ENCODE results near the gene MERTK.

MERTK gene

DNA sequence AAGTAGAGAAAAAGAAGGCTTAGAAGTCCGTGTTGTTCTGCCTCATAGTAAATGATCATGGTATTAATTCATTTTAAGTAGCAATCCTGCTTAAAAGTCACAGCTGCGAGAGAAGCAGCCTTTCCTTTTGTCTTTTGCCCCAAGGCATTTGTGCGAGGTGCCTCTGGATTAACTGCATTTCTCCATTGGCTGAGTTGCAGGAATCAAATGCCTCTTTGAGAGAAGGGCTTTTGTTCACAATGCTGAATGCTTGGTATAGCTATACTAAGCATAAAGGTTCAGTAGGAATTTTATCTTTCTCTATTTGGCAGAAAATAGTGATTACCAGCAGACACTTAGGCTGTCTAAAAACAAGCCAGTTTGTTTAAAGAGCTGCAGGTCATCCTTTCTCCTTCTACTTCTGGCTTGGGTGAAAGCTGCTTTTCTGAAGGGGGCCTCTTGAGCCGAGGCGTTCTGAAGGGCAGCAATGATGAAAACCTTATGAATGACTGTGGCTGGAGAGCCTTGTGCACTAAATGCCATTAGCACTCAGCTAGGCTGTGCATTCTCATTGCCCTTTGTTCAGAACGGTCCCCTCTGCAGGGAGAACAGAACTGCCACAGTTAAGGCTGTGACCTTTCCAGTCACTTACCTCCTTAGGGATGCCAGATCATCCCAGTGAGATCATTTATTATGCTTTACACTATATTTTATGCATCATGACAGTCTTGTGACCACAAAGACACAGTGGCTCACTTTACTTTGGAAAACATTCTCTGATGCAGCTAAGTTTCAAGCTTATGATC, 87.9 kb downstream of the MERTK start:
- H3K4me3 ChIP-seq (ENCODE audit: low read length): no peak overlapping the region
- no peak for TF ChIP-seq ZNF274 (IDR thresholded peaks at IDR 0.05; ENCODE audit: low read depth, low read length)

DNA sequence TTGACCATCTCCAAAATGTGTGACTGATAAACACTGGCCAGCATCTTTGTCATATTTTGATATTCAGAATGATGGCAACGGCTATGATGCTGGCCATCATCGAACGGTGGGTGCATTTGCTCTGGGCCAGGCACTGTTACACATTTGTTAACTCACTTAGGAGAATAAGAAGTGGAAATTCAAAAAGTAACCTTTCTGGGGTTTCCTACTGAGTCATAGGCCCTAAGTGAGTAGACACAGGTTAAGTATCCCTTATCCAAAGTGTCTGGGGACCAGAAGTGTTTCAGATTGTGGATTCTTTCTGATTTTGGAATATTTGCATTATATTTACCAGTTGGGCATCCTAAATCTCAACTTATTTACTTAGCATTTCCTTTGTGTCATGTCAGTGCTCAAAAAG, 92.0 kb downstream of the MERTK start:
- no peak overlapping the region for H3K4me3 ChIP-seq (ENCODE audit: low read length)
- TF ChIP-seq ZNF274 (IDR thresholded peaks at IDR 0.05; ENCODE audit: low read depth, low read length): no peak

- no peak overlapping the region for H3K4me3 ChIP-seq (ENCODE audit: low read length)
- no peak for TF ChIP-seq ZNF274 (IDR thresholded peaks at IDR 0.05; ENCODE audit: low read depth, low read length)
Measured at GRCh38 chr2:111990856-111991255, 92.4 kb downstream of the MERTK start.

GRCh38 chr2:111994042-111994441, 95.6 kb downstream of the MERTK start:
- H3K4me3 ChIP-seq (ENCODE audit: low read length): no peak overlapping the region
- no peak for TF ChIP-seq ZNF274 (IDR thresholded peaks at IDR 0.05; ENCODE audit: low read depth, low read length)

DNA sequence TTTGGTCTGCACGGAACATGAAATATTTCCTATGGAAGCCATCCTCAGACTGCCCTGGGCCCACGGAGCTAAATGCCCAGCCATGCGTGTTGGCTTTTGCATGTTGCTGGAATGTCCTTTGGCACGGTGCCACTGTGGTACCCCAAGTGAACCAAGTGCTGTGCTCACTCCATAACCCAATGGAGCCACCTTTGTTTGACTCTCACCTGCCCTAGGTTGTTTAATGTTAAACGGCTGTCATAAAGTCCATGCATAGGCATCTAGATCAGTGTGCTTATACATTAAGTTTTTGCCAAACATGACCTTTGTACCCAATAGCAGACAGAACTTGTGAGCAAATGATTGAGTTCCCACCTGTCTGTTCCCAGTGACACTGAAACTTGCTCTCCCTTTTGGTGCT, 96.7 kb downstream of the MERTK start:
- TF ChIP-seq ZNF274 (IDR thresholded peaks at IDR 0.05; ENCODE audit: low read depth, low read length): no peak
- H3K4me3 ChIP-seq (ENCODE audit: low read length): no peak overlapping the region

GRCh38 chr2:111999809-112000208, 101.4 kb downstream of the MERTK start:
- TF ChIP-seq ZNF274 (IDR thresholded peaks at IDR 0.05; ENCODE audit: low read depth, low read length): no peak
- no peak overlapping the region for H3K4me3 ChIP-seq (ENCODE audit: low read length)

- TF ChIP-seq ZNF274 (IDR thresholded peaks at IDR 0.05; ENCODE audit: low read depth, low read length): no peak
Measured at GRCh38 chr2:112000399-112001135, 102.2 kb downstream of the MERTK start.

GRCh38 chr2:112001136-112001715, 102.8 kb downstream of the MERTK start:
- H3K4me3 ChIP-seq (ENCODE audit: low read length): no peak overlapping the region
- TF ChIP-seq ZNF274 (IDR thresholded peaks at IDR 0.05; ENCODE audit: low read depth, low read length): no peak

More at GRCh38 chr2:112000399-112001135, 102.2 kb downstream of the MERTK start:
- H3K4me3 ChIP-seq (ENCODE audit: low read length): no peak overlapping the region

- TF ChIP-seq ZNF274 (IDR thresholded peaks at IDR 0.05; ENCODE audit: low read depth, low read length): no peak
- no peak overlapping the region for H3K4me3 ChIP-seq (ENCODE audit: low read length)
Measured at GRCh38 chr2:112001942-112002341, 103.5 kb downstream of the MERTK start.

- no peak for TF ChIP-seq ZNF274 (IDR thresholded peaks at IDR 0.05; ENCODE audit: low read depth, low read length)
- no peak overlapping the region for H3K4me3 ChIP-seq (ENCODE audit: low read length)
Measured at GRCh38 chr2:112003576-112004252, 105.3 kb downstream of the MERTK start.

- TF ChIP-seq ZNF274 (IDR thresholded peaks at IDR 0.05; ENCODE audit: low read depth, low read length): no peak
- H3K4me3 ChIP-seq (ENCODE audit: low read length): no peak overlapping the region
Measured at GRCh38 chr2:112004253-112004645, 105.8 kb downstream of the MERTK start.

DNA sequence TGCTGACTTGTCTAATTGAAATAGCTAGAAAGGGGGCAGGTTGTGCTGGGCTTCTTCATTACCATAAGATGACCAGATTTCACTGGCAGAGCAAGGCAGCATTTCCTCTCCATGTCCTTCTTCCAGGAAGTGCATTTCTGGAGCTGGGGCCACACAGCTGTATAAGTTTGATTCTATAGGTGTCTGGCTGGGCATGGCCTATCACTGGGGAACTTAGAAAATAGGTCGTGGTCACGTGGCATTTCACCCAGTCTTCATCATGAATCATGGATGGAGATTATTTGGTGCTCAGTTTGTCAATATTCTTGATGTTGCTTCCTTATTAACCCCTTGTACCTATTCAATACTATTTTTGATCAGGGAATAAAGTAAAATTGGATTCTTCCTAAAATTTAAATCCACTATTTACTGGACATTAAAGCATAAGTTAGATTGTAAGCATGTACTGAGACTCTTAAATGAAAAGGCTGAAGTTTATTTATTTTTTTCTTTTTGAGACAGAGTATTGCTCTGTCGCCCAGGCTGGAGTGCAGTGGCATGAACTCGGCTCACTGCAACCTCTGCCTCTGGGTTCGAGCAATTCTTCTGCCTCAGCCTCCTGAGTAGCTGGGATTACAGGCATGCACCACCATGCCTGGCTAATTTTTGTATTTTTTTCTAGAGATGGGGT, 107.1 kb downstream of the MERTK start:
- no peak for TF ChIP-seq ZNF274 (IDR thresholded peaks at IDR 0.05; ENCODE audit: low read depth, low read length)
- no peak overlapping the region for H3K4me3 ChIP-seq (ENCODE audit: low read length)

DNA sequence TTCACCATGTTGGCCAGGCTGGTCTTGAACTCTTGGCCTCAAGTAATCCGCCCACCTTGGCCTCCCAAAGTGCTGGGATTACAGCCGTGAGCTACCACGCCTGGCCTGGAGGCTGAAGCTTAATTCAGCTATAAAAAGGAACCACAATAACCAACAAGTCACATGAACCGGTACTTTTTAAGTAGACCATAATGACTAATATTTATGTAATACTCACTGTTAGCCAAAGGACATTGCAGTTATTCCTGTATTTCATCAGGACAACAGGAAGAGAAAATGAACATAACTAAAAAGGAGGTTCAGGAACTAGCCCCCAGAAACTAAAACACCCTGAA, 107.6 kb downstream of the MERTK start:
- TF ChIP-seq ZNF274 (IDR thresholded peaks at IDR 0.05; ENCODE audit: low read depth, low read length): no peak
- H3K4me3 ChIP-seq (ENCODE audit: low read length): no peak overlapping the region

DNA sequence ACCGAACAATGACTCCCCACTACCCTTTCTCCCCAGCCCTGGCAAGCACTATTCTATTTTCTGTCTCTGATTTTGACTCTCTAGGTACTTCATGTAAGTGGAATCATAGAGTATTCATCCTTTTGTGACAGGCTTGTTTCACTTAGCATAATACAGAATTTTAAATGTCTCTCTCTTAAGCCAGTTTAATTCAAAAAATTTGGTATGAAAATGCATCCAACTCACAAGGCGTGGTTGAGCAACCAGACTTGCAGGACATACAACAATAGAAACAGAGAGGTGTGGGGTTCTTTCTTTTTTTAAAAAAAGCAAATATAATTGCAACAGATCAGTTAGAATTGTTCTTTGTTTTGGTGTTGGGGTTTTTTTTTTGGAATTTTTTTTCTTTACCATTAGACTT, 109.1 kb downstream of the MERTK start:
- no peak overlapping the region for H3K4me3 ChIP-seq (ENCODE audit: low read length)
- no peak for TF ChIP-seq ZNF274 (IDR thresholded peaks at IDR 0.05; ENCODE audit: low read depth, low read length)

All from GM08714 (cell line).